ENCODE data around the gene TJP3. TPM values are rescaled to one million over a fixed set of nuclear protein-coding genes. Genes with fewer than 3 reads are reported as not detected.

Gene TJP3
- total RNA-seq, 1 donor from 2014 or later = 40.9 TPM

- ATAC-seq = no peak
These were observed 36.3 kb upstream of the TJP3 start for GRCh38 chr19:3671680-3672574.

- ATAC-seq = no peak
These were observed 35.6 kb upstream of the TJP3 start for GRCh38 chr19:3672575-3672948.

GRCh38 chr19:3672993-3673392, 35.2 kb upstream of the TJP3 start:
- no peak for ATAC-seq

- ATAC-seq = no peak
These were observed 34.4 kb upstream of the TJP3 start for GRCh38 chr19:3673506-3674439.

GRCh38 chr19:3674784-3675543, 33.2 kb upstream of the TJP3 start:
- no peak for ATAC-seq

- ATAC-seq = no peak
These were observed 30.0 kb upstream of the TJP3 start for GRCh38 chr19:3678188-3678587.

GRCh38 chr19:3679138-3679537, 29.0 kb upstream of the TJP3 start:
- ATAC-seq = no peak

- ATAC-seq = no peak
These were observed 28.6 kb upstream of the TJP3 start for GRCh38 chr19:3679581-3679980.

GRCh38 chr19:3680939-3681338, 27.2 kb upstream of the TJP3 start:
- no peak for ATAC-seq

GRCh38 chr19:3682286-3682685, 25.9 kb upstream of the TJP3 start:
- ATAC-seq = no peak

- ATAC-seq = no peak
These were observed 25.3 kb upstream of the TJP3 start for GRCh38 chr19:3682741-3683404.

GRCh38 chr19:3683405-3684053, 24.7 kb upstream of the TJP3 start:
- peak; percentile 55 for ATAC-seq

- no peak for ATAC-seq
These were observed 23.9 kb upstream of the TJP3 start for GRCh38 chr19:3684054-3684816.

- ATAC-seq = no peak
These were observed 23.3 kb upstream of the TJP3 start for GRCh38 chr19:3684817-3685410.

- no peak for ATAC-seq
These were observed 20.8 kb upstream of the TJP3 start for GRCh38 chr19:3687393-3687773.

GRCh38 chr19:3687774-3688706, 20.1 kb upstream of the TJP3 start:
- ATAC-seq = peak; percentile 50

- no peak for ATAC-seq
These were observed 17.4 kb upstream of the TJP3 start for GRCh38 chr19:3690551-3691371.

GRCh38 chr19:3691372-3691716, 16.8 kb upstream of the TJP3 start:
- no peak for ATAC-seq
